Osteoblast (primary cell): ENCODE data around the gene SARS2. TPM values are rescaled to one million over a fixed set of nuclear protein-coding genes. Genes with fewer than 3 reads are reported as not detected.
A peak's percentile ranks its signal among the peaks of the same experiment; 100 is the strongest.
"Not testable (repeated sequence)": the region's sequence is repeated elsewhere in the genome, so short reads cannot be mapped to it uniquely, and the experiment has no call there.

Experiments used
- DNase-seq: peaks from one replicate; pipeline ENCODE4 v3.0.0; 2011; ENCODE audit warnings: low spot score, mixed read lengths; ENCODE audit not compliant: insufficient read length; ENCODE audit errors: missing footprints
- H2AFZ ChIP-seq: 2 replicates; pipeline ENCODE4 v1.6.0; 2011; ENCODE audit warnings: mild to moderate bottlenecking, low read length
- H3K27ac ChIP-seq: 2 replicates; pipeline ENCODE4 v1.5.1; 2011; ENCODE audit warnings: mild to moderate bottlenecking, low read depth, low read length, moderate library complexity
- H3K27me3 ChIP-seq: 2 replicates; pipeline ENCODE4 v1.6.0; 2012; ENCODE audit warnings: mild to moderate bottlenecking, control low read depth, inconsistent platforms, low read length, moderate library complexity; ENCODE audit not compliant: insufficient read depth
- H3K36me3 ChIP-seq: 2 replicates; pipeline ENCODE4 v1.5.1; 2011; ENCODE audit warnings: mild to moderate bottlenecking, low read length, control low read depth, moderate library complexity; ENCODE audit not compliant: insufficient read depth
- H3K4me1 ChIP-seq: 2 replicates; pipeline ENCODE4 v1.5.1; 2011; ENCODE audit warnings: mild to moderate bottlenecking, low read length, control low read depth, moderate library complexity; ENCODE audit not compliant: insufficient read depth
- H3K4me2 ChIP-seq: 2 replicates; pipeline ENCODE4 v1.6.0; 2011; ENCODE audit warnings: mild to moderate bottlenecking, low read length; ENCODE audit not compliant: insufficient read depth
- H3K4me3 ChIP-seq: fragments of 200-600 bp; sonication (generic); 3 replicates; pipeline ENCODE4 v1.5.1; 2012; ENCODE audit warnings: mild to moderate bottlenecking, low read length, inconsistent platforms; ENCODE audit not compliant: insufficient read depth
- H3K79me2 ChIP-seq: 2 replicates; pipeline ENCODE4 v1.6.0; 2012; ENCODE audit warnings: mild to moderate bottlenecking, low read length, control low read depth, inconsistent platforms; ENCODE audit not compliant: insufficient read depth
- H3K9me3 ChIP-seq: 2 replicates; pipeline ENCODE4 v1.5.1; 2011; ENCODE audit warnings: low read depth, low read length, control low read depth
- H4K20me1 ChIP-seq: 2 replicates; pipeline ENCODE4 v1.6.0; 2012; ENCODE audit warnings: mild to moderate bottlenecking, low read length, control low read depth; ENCODE audit not compliant: insufficient read depth
- total RNA-seq: library from RNA; depleted of rRNA; stranded (reverse); fragments of >200 nt; gene quantifications from 2 replicates; pipeline ENCODE4 v1.2.3, GENCODE V29; 2012
- TF ChIP-seq, protein P1 (sequence below): IDR thresholded peaks from 2 replicates; pipeline ENCODE4 v1.5.1; 2011; ENCODE audit warnings: mild to moderate bottlenecking, low read depth, low read length, moderate library complexity; ENCODE audit errors: extremely low read depth

SARS2 gene
- total RNA-seq, 1 donor = 21.7 TPM

DNA sequence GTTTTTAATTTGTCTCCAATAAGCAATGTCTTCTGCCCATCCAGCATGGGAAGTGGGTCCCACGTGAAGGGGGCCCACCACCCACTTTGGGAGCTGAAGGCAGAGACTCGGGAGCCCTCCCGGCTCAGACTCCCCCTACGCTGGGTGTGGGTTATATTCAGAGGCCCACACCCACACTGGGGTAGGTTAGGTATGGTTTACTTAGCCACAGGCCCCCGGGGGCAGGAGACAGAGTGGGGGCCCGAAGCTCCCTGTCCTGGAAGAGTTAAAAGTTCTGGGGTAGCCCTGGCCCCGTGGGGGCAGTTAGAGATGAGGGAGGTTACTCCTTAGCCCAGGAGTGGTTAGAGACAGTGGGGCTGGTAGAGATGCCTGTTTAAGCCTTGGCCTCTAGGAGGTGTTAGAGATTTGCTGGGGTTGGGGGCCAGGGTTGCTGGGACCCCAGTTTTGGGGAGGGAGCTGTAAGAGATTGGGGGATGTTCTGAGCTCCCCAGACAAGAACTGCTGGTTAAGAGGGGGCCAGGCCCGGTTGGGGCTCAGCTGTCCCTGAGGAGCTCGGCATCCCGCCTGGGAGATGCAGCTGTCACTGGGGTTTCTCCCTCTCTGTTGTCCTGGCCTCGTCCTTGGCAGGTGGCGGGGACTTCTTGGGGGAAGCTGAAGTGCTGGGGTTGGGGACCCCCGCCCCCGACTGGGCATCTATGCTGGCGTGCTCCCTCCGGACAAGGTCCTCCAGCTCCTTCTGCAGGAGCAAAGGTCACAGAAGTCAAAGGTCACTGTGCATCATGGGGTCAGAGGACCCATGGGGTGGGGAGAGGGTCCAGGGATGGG is 51.8 kb downstream of the SARS2 start:
- H3K27ac ChIP-seq = no peak overlapping the region
- DNase-seq = peak; percentile 72
- no peak overlapping the region for H3K4me2 ChIP-seq
- H3K4me3 ChIP-seq = no peak overlapping the region
- no peaks in the 10 kb centered on the region for H3K27me3 ChIP-seq
- no peaks in the 10 kb centered on the region for H3K79me2 ChIP-seq
- TF ChIP-seq, protein P1, sequence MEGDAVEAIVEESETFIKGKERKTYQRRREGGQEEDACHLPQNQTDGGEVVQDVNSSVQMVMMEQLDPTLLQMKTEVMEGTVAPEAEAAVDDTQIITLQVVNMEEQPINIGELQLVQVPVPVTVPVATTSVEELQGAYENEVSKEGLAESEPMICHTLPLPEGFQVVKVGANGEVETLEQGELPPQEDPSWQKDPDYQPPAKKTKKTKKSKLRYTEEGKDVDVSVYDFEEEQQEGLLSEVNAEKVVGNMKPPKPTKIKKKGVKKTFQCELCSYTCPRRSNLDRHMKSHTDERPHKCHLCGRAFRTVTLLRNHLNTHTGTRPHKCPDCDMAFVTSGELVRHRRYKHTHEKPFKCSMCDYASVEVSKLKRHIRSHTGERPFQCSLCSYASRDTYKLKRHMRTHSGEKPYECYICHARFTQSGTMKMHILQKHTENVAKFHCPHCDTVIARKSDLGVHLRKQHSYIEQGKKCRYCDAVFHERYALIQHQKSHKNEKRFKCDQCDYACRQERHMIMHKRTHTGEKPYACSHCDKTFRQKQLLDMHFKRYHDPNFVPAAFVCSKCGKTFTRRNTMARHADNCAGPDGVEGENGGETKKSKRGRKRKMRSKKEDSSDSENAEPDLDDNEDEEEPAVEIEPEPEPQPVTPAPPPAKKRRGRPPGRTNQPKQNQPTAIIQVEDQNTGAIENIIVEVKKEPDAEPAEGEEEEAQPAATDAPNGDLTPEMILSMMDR = no peak
- no peak overlapping the region for H2AFZ ChIP-seq
- no peaks in the 10 kb centered on the region for H4K20me1 ChIP-seq
- H3K9me3 ChIP-seq = no peaks in the 10 kb centered on the region
- H3K4me1 ChIP-seq = no peaks in the 10 kb centered on the region
- no peaks in the 10 kb centered on the region for H3K36me3 ChIP-seq

- no peak within 1 kb of the TSS for H3K27ac ChIP-seq
- H3K4me2 ChIP-seq = no peak within 1 kb of the TSS
Observed at GRCh38 chr19:38877781-38878574, 52.6 kb downstream of the SARS2 start, which contains the start of gene RINL. RINL (minus strand) TSS chr19:38878275; CDS start chr19:38876742, 1,533 bp downstream.

GRCh38 chr19:38875656-38876395 is 54.7 kb downstream of the SARS2 start:
- no peaks in the 10 kb centered on the region for H3K4me1 ChIP-seq
- no peaks in the 10 kb centered on the region for H3K36me3 ChIP-seq
- no peaks in the 10 kb centered on the region for H3K27me3 ChIP-seq
- H3K27ac ChIP-seq = no peak overlapping the region
- no peaks in the 10 kb centered on the region for H3K9me3 ChIP-seq
- H3K79me2 ChIP-seq = no peaks in the 10 kb centered on the region
- H3K4me2 ChIP-seq = no peak overlapping the region
- DNase-seq = no peak
- TF ChIP-seq, protein P1 = no peak
- H2AFZ ChIP-seq = no peak overlapping the region
- H4K20me1 ChIP-seq = no peaks in the 10 kb centered on the region
- no peak overlapping the region for H3K4me3 ChIP-seq

More at GRCh38 chr19:38877781-38878574, 52.6 kb downstream of the SARS2 start, which contains the start of gene RINL:
- peak; percentile 68 for DNase-seq
- Histone ChIP-seq H3K36me3 (no peaks in the 10 kb centered on the region), H4K20me1 (no peaks in the 10 kb centered on the region), H3K4me1 (no peaks in the 10 kb centered on the region), H3K27me3 (no peaks in the 10 kb centered on the region), H3K79me2 (no peaks in the 10 kb centered on the region), H3K4me3 (no peak within 1 kb of the TSS), H2AFZ (no peak within 1 kb of the TSS), H3K9me3 (no peaks in the 10 kb centered on the region)
- TF ChIP-seq, protein P1 = no peak

DNA sequence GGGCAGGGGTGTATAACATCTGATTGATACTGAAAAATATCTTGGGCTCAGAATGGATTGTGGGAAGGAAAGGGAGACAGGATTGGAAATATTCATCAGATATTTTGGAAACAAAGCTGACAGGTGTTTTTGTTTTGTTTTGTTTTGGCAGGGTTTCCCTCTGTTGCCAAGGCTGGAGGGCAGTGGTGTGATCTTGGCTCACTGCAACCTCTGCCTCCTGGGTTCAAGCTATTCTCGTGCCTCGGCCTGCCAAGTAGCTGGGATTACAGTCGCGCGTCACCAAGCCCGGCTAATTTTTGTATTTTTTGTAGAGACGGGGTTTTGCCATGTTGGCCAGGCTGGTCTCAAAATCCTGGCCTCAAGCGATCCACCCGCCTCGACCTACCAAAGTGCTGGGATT is 57.2 kb downstream of the SARS2 start:
- H2AFZ ChIP-seq, H3K79me2 ChIP-seq, H3K36me3 ChIP-seq, H4K20me1 ChIP-seq, H3K4me3 ChIP-seq, H3K9me3 ChIP-seq, DNase-seq, H3K27me3 ChIP-seq, H3K27ac ChIP-seq, H3K4me2 ChIP-seq, H3K4me1 ChIP-seq: not testable (repeated sequence)
